ENCODE data around the gene TXNDC2.

GRCh38 chr18:9913151-9913525 is 27.4 kb downstream of the TXNDC2 start:
- TF ChIP-seq CTCF (IDR thresholded peaks at IDR 0.05) (no peak), POLR2A (IDR thresholded peaks at IDR 0.05) (no peak)
